ENCODE data around the gene CELA3A. TPM values are rescaled to one million over a fixed set of nuclear protein-coding genes. Genes with fewer than 3 reads are reported as not detected.
A peak's percentile ranks its signal among the peaks of the same experiment; 100 is the strongest.

CELA3A gene
- total RNA-seq, 4 donors from 2014 or later, result not detected

DNA sequence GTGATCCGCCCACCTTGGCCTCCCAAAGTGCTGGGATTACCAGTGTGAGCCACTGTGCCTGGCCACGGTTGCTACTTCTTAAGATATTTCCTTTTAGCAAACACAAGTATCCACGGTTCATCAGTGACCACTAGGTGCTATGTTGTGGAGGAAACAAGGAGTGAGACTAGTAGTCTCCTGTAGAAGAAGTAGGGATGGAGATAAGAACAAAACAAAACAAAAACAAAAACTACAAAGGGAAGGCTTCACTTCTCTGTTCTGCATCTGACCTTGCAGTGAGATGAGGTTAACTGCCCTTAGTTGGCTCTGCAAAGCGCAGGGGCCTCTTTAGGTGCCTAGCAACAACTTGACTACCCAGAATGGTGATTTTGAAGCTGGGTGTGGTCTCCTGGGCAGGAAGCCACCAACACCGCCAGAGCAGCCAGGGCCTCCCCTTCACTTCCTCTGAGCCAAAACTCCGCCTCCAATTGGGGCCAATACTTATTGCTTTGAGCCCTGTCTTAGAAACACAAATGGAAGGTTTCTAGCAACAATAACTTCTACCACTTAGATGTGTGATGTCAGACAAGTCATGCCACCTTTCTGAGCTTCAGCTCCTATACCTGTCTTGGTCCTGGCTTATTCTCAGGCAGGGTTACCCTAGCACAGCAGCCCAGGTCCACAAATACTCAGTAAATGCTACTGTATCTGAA lies 38.3 kb downstream of the CELA3A start:
- Histone ChIP-seq H3K4me1 (peaks cover 0 to 11% (median 7%) of the 10 kb centered on the region in 4 donors), H3K36me3 (no peaks in the 10 kb centered on the region), H3K27ac (peak overlapping the region; percentile 57 to 85 (median 78)), H3K27me3 (no peaks in the 10 kb centered on the region), H3K4me3 (no peak overlapping the region), H3K9me3 (no peaks in the 10 kb centered on the region)
- TF ChIP-seq, protein P1, sequence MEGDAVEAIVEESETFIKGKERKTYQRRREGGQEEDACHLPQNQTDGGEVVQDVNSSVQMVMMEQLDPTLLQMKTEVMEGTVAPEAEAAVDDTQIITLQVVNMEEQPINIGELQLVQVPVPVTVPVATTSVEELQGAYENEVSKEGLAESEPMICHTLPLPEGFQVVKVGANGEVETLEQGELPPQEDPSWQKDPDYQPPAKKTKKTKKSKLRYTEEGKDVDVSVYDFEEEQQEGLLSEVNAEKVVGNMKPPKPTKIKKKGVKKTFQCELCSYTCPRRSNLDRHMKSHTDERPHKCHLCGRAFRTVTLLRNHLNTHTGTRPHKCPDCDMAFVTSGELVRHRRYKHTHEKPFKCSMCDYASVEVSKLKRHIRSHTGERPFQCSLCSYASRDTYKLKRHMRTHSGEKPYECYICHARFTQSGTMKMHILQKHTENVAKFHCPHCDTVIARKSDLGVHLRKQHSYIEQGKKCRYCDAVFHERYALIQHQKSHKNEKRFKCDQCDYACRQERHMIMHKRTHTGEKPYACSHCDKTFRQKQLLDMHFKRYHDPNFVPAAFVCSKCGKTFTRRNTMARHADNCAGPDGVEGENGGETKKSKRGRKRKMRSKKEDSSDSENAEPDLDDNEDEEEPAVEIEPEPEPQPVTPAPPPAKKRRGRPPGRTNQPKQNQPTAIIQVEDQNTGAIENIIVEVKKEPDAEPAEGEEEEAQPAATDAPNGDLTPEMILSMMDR (IDR thresholded peaks at IDR 0.05), result peak in 2 of 6 experiments; percentile 8 to 15
- no peak for TF ChIP-seq POLR2A (IDR thresholded peaks at IDR 0.05)
- peak; percentile 65 to 94 (median 88) for DNase-seq

DNA sequence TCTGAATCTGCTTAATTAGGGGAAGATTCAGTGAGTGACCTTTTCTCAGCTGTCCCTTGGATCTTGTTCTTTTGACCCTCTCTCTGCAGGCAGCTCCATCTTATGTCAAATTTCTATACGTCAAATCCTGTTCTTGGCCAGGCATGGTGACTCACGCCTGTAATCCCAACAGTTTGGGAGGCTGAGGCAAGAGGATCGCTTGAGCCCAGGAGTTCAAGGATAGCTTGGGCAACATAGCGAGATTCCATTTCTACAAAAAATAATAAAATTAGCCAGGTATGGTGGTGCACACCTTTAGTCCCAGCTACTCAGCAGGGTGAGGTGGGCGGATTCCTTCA lies 38.8 kb downstream of the CELA3A start:
- no peaks in the 10 kb centered on the region for H3K9me3 ChIP-seq
- no peak for TF ChIP-seq POLR2A (IDR thresholded peaks at IDR 0.05)
- TF ChIP-seq, protein P1 (IDR thresholded peaks at IDR 0.05), result no peak
- H3K27ac ChIP-seq, result peak overlapping the region; percentile 57 to 85 (median 78)
- no peak for DNase-seq
- H3K4me1 ChIP-seq, result peaks cover 0 to 11% (median 7%) of the 10 kb centered on the region in 4 donors
- no peak overlapping the region for H3K4me3 ChIP-seq
- no peaks in the 10 kb centered on the region for H3K27me3 ChIP-seq
- H3K36me3 ChIP-seq, result no peaks in the 10 kb centered on the region

DNA sequence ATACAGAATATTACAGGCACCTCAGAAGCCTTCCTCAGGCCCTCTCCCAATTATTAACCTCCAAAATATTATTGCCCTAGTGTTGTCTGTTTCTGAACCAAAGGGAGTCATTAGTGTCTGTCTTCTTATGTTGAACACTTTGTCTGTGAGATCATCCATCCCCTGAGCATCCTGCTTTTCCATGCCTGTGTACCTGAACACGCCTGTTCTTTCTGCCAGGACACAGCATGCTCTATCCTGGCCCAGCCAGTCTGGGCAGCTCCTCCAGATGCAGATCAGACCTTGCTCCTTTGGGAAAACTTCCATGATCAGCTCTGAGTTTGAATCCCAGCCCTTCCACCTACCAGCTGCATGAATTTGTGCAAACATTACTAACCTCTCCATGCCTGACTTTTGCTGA lies 40.0 kb downstream of the CELA3A start:
- H3K4me1 ChIP-seq, result peaks cover 0 to 11% (median 7%) of the 10 kb centered on the region in 4 donors
- H3K9me3 ChIP-seq, result no peaks in the 10 kb centered on the region
- no peak overlapping the region for H3K27ac ChIP-seq
- no peak for TF ChIP-seq POLR2A (IDR thresholded peaks at IDR 0.05)
- TF ChIP-seq, protein P1 (IDR thresholded peaks at IDR 0.05), result no peak
- no peak for DNase-seq
- H3K36me3 ChIP-seq, result no peaks in the 10 kb centered on the region
- H3K27me3 ChIP-seq, result no peaks in the 10 kb centered on the region
- no peak overlapping the region for H3K4me3 ChIP-seq

DNA sequence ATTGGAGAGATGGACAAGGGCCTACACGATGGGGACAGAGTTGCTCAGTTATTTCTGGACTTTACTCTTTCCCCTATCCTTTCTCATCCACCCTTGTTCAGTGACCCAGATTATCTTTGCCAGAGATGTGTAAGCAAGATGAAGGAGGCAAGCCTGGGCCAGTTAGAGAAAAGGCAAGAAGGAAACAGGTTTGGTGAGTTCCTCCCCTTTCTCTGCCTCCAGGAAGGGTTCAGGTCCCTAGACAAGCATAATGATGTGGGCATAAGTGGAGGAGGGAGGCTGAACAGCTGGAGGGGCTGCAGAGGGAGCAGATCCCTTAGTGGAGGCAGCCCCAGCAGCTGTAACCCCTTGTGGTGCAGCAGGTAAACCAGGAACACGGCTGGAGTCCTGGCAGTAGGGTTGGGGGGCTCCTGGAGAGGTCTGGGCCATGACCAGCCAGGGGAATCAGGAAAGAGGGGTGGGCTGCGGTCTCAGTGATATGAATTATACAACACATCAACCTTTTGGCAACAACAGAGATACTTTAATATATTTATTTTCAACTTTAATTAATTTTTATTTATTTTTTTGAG lies 41.8 kb downstream of the CELA3A start:
- Histone ChIP-seq H3K4me3 (no peak overlapping the region), H3K27ac (no peak overlapping the region)

DNA sequence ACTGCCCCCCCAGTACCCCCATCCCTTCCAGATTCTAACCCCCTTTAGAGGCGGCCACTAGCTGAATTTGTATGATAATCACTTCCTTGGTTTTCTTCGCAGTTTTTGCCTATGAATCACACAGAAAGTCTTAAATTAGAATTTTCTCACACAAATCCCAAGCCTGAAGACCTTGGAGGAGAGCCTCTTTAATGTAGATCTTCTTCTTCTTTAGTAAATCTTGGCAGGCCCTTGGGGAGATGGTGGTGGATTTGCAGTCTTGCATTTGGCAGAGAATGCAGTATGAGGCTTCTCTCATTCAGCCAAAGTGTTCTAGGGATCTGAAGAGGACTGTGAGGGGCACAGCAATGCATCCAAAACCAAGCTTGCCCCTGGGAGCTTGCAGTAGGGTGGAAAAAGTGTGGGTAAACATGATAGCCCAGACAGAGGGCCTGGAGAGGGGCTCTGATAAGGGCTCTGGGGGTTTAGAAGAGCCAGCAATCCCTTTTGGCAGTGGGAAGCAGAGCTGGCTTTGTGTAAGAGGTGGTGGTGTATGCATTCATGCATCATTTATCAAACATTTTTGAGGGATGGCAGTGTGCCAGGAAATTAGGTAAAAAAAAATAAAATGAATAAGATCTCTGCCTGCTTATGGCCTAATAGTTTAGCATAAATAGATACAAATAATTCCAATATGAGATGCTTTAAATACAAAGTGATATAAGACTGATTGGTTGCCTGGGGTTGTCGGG lies 43.4 kb downstream of the CELA3A start:
- H3K36me3 ChIP-seq, result no peaks in the 10 kb centered on the region
- peak in 1 of 3 donors; percentile 9 for DNase-seq
- no peaks in the 10 kb centered on the region for H3K27me3 ChIP-seq
- H3K27ac ChIP-seq, result no peak overlapping the region
- TF ChIP-seq, protein P1 (IDR thresholded peaks at IDR 0.05), result no peak
- no peak for TF ChIP-seq POLR2A (IDR thresholded peaks at IDR 0.05)
- no peaks in the 10 kb centered on the region for H3K9me3 ChIP-seq
- H3K4me1 ChIP-seq, result peaks cover 0 to 9% (median 3%) of the 10 kb centered on the region in 4 donors
- no peak overlapping the region for H3K4me3 ChIP-seq

More for the DNA sequence above, 41.8 kb downstream of the CELA3A start:
- DNase-seq, result peak in 1 of 3 donors; percentile 38
- Histone ChIP-seq H3K4me1 (peaks cover 0 to 11% (median 7%) of the 10 kb centered on the region in 4 donors), H3K27me3 (no peaks in the 10 kb centered on the region), H3K9me3 (no peaks in the 10 kb centered on the region), H3K36me3 (no peaks in the 10 kb centered on the region)
- TF ChIP-seq, protein P1 (IDR thresholded peaks at IDR 0.05), result no peak
- no peak for TF ChIP-seq POLR2A (IDR thresholded peaks at IDR 0.05)
